Nephron (organoid): ENCODE results near the gene VTI1A.

Experiments used
- H3K27ac Mint-ChIP-seq, 3 experiments: 2 replicates each; pipeline ENCODE4 v1.8.0; 2020; ENCODE audit warnings: mixed read lengths in 3 of 3, mild to moderate bottlenecking in 2 of 3, moderate library complexity in 1 of 3
- H3K27me3 Mint-ChIP-seq: 2 replicates; pipeline ENCODE4 v1.8.0; 2021; ENCODE audit warnings: low read depth, mild to moderate bottlenecking, moderate library complexity, mixed read lengths
- H3K36me3 Mint-ChIP-seq: 2 replicates; pipeline ENCODE4 v1.8.0; 2020; ENCODE audit warnings: low read depth, mixed read lengths
- H3K4me1 Mint-ChIP-seq: 2 replicates; pipeline ENCODE4 v1.8.0; 2020; ENCODE audit warnings: mixed read lengths
- H3K4me3 Mint-ChIP-seq, 3 experiments: 2 replicates each; pipeline ENCODE4 v1.8.0; 2020; ENCODE audit warnings: mild to moderate bottlenecking in 3 of 3, mixed read lengths in 3 of 3, moderate library complexity in 2 of 3
- H3K9me3 Mint-ChIP-seq: 2 replicates; pipeline ENCODE4 v1.8.0; 2020; ENCODE audit warnings: mixed read lengths
- TF ChIP-seq, protein P1 (sequence below), 3 experiments: fragments of 200-600 bp; sonication (generic); IDR thresholded peaks; one replicate each; pipeline ENCODE4 v1.5.0; 2021; ENCODE audit warnings: antibody characterized with exemption in 3 of 3; ENCODE audit not compliant: unreplicated experiment in 3 of 3

The VTI1A gene

DNA sequence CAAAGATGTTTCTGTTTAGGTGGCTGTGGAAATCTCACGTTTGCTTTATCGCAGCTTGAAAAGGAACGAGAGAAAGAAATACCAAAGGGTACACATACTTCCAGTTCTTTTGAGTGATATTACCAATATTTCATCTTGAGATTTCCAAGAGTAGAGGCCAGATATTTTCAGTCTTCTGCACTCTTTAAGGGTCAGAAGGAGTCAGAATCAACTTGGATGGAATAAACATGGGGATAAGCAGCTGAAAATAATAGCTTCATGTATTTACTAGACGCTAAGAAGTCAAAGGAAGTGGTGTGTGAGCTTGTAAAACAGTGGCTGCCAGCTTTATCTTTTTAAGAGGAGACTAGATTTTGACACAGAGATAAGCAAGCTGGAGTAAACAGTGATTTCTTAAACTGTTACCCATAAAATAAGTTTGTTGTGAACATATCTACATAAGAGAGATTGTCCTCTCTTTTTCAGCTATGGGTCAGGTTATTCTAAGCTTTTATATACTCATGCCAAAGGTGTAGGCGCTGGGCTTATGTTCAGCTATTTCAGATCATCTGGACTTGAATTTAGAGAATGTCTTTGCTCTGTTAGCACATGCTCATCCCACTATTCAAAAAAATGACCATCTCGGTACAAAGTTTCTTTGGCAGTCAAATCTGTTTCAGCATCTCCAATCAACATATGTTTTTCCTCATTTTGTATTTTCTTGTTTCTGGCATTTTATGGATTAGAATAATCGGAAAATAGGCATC lies 332.2 kb downstream of the VTI1A start:
- H3K27ac Mint-ChIP-seq = peak overlapping the region; percentile 3 to 86 (median 61)
- H3K9me3 Mint-ChIP-seq = no peaks in the 10 kb centered on the region
- peaks cover 3% of the 10 kb centered on the region for H3K36me3 Mint-ChIP-seq
- H3K4me3 Mint-ChIP-seq = peak overlapping the region in 1 of 3 experiments; percentile 47
- H3K4me1 Mint-ChIP-seq = peaks cover 68% of the 10 kb centered on the region
- TF ChIP-seq, protein P1, sequence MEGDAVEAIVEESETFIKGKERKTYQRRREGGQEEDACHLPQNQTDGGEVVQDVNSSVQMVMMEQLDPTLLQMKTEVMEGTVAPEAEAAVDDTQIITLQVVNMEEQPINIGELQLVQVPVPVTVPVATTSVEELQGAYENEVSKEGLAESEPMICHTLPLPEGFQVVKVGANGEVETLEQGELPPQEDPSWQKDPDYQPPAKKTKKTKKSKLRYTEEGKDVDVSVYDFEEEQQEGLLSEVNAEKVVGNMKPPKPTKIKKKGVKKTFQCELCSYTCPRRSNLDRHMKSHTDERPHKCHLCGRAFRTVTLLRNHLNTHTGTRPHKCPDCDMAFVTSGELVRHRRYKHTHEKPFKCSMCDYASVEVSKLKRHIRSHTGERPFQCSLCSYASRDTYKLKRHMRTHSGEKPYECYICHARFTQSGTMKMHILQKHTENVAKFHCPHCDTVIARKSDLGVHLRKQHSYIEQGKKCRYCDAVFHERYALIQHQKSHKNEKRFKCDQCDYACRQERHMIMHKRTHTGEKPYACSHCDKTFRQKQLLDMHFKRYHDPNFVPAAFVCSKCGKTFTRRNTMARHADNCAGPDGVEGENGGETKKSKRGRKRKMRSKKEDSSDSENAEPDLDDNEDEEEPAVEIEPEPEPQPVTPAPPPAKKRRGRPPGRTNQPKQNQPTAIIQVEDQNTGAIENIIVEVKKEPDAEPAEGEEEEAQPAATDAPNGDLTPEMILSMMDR (IDR thresholded peaks at IDR 0.05; ENCODE audit: unreplicated experiment in 3 of 3) = no peak
- no peaks in the 10 kb centered on the region for H3K27me3 Mint-ChIP-seq

DNA sequence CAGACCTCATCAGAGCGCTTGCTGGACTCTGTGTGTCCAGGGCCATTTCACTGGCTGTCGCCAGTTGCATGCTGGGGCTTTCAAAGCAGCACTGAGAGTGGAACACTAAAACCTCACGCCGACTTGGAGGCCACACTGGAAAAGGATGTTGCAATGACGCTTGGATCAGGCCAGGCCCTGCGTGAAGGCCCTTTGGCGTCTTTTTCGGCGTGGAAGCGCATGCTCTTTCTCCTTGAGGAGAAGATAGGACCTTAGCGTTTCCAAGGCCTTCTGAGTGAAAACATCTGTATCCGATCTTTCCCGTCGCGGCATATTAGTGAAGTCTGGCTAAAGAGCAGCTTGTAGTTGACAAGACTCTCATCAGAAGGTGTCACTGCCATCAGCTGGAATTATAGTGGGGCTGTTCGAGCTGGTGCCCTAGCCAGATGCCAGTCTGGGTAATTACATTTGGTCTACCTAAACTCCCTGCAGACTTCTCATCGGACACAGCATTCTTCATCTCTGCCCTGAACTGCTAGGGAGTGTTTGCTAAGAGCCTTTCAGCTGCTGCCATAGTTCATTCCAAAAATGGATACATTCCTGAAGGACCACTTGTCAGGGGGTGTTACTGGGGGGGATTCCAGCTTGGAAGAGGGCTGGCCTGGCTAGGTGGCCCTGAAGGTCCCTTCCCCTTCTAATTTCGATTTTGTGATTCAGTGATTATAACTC lies 335.3 kb downstream of the VTI1A start:
- no peaks in the 10 kb centered on the region for H3K27me3 Mint-ChIP-seq
- H3K36me3 Mint-ChIP-seq = peaks cover 3% of the 10 kb centered on the region
- H3K9me3 Mint-ChIP-seq = peaks cover 2% of the 10 kb centered on the region
- peak overlapping the region in 2 of 3 experiments; percentile 36 to 67 for H3K4me3 Mint-ChIP-seq
- TF ChIP-seq, protein P1 (IDR thresholded peaks at IDR 0.05; ENCODE audit: unreplicated experiment in 3 of 3) = no peak
- H3K27ac Mint-ChIP-seq = peak overlapping the region; percentile 73 to 93 (median 86)
- H3K4me1 Mint-ChIP-seq = peaks cover 62% of the 10 kb centered on the region

DNA sequence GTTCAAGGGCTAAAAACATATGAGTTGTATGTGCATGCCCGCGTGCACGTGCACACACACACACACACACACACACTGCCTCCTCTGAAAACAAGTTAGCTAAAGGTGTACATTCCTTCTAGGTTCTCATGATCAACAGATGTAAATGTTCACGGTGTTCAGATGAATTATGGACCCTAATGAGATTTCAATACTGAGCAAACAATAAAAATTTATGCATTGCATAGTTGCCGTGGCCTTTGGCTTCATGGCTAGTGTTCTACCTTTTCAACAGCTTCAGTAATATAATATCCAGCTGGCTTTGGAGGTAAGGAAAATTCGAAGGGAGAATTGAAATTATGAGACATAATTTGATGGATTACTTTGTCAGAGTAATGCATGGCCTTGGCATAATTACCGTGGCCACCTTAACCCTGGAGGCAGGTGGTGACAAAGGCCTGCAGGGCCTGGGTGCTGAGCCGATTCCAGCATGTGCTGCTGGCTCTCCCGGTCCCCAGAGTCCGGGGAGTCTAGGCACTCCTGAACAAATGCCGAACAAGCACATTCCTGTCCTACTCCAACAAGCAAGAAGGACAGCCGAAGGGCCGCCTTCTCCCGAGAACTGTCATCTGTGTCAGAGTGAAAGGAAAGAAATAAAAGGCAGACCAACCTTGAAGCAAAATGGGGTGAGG lies 336.5 kb downstream of the VTI1A start:
- no peaks in the 10 kb centered on the region for H3K27me3 Mint-ChIP-seq
- H3K4me3 Mint-ChIP-seq = peak overlapping the region; percentile 5 to 40 (median 27)
- TF ChIP-seq, protein P1 (IDR thresholded peaks at IDR 0.05; ENCODE audit: unreplicated experiment in 3 of 3) = no peak
- H3K27ac Mint-ChIP-seq = peak overlapping the region; percentile 73 to 93 (median 86)
- H3K9me3 Mint-ChIP-seq = peaks cover 3% of the 10 kb centered on the region
- H3K4me1 Mint-ChIP-seq = peaks cover 59% of the 10 kb centered on the region
- H3K36me3 Mint-ChIP-seq = peaks cover 3% of the 10 kb centered on the region

DNA sequence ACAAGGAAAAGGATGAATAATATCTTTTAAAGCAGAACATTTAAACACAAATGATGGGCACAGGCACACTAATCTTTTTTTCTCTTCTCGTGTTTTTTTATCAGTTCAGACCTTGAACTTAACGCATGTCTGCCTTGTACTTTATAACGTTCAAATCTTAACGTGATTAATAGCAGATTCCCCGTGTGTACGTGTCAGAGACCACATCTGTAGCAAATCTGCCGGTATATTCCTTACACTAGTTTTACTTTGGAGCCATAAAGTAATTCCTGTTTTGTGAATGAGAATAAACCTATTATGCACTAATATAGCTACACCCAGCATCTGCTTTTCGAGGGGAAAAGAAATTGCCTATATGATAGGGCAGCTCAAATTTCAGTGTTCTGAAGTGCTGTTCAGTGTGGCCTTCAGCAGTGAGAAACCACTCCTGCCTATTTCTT lies 337.0 kb downstream of the VTI1A start:
- H3K27ac Mint-ChIP-seq = peak overlapping the region; percentile 73 to 93 (median 86)
- H3K4me1 Mint-ChIP-seq = peaks cover 54% of the 10 kb centered on the region
- TF ChIP-seq, protein P1 (IDR thresholded peaks at IDR 0.05; ENCODE audit: unreplicated experiment in 3 of 3) = no peak
- peak overlapping the region; percentile 5 to 29 (median 27) for H3K4me3 Mint-ChIP-seq
- H3K9me3 Mint-ChIP-seq = peaks cover 3% of the 10 kb centered on the region
- peaks cover 3% of the 10 kb centered on the region for H3K36me3 Mint-ChIP-seq
- H3K27me3 Mint-ChIP-seq = no peaks in the 10 kb centered on the region

DNA sequence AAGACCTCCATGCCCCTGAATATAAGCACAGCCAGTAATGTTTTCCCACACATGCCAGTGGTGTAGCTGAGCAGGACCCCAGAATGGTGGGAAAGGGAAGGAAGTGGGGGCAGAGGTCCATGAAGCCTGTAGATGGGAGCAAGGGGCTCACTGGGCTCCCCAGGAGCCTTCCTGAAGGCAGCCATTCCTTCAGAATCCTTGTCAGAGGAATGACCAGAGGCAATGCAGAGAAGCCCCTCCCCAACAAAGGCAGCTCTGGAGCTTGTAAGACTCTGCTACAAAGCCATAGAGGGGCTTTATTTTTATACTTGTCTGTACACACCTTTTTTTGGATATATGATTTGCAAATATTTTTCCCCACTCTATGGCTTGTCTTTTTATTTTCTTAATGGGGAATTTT lies 338.1 kb downstream of the VTI1A start:
- Mint-ChIP-seq H3K4me3 (peak overlapping the region in 1 of 3 experiments; percentile 34), H3K27me3 (no peaks in the 10 kb centered on the region), H3K36me3 (peaks cover 13% of the 10 kb centered on the region), H3K27ac (peak overlapping the region; percentile 73 to 93 (median 86)), H3K9me3 (peaks cover 13% of the 10 kb centered on the region), H3K4me1 (peaks cover 47% of the 10 kb centered on the region)
- TF ChIP-seq, protein P1 (IDR thresholded peaks at IDR 0.05; ENCODE audit: unreplicated experiment in 3 of 3) = no peak
